ENCODE measurements around the gene IER3. TPM values are rescaled to one million over a fixed set of nuclear protein-coding genes. Genes with fewer than 3 reads are reported as not detected.

The IER3 gene
- total and polyA plus RNA-seq, 4 donors, result 1.3 to 8.1 (median 6.7) TPM

DNA sequence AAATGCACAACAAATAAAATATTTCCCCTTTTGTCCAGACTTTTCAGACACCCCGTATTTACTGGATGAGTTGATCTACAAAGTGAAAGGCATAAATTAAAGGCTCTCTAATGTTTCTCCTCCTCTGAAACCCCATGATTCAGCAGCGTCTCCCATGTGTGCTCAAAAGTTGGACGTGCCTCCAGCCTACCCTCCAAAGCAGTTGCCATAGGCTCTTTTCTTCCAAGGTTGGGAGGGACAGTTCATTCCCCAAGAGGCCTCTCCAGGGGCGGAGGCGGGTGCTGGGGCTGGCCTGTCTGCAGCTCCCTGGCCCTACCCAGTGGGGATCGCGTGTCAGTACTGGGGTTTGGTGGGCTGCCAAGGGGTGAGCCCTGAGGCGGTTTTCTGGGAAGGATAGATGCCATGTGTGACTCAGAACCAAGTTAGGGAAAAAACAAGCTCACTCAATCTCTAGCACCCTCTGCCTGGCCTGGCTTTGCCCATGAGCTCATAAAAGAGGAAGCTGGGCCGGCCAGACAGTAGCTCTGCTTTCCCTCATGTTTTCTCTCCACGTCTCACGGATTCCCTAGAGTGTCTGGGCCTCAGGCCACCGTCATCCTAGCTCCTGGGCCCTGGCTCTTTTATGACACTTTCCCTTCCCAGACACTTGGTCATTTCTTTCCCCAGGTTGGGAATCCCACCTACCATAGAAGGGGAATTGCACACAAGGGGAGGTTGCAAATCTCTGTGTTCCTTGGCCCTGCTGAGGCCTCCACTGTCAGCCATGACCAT is 8.0 kb upstream of the IER3 start:
- H3K27ac ChIP-seq (ENCODE audit: low read depth in 1 of 2, low read length in 2 of 2), result peak overlapping the region; percentile 43 to 76
- TF ChIP-seq JUND (IDR thresholded peaks at IDR 0.05), result peak; percentile 47 to 51
- no peak for TF ChIP-seq FOXA1 (IDR thresholded peaks at IDR 0.05)
- peak; percentile 17 for TF ChIP-seq SP1 (IDR thresholded peaks at IDR 0.05)
- TF ChIP-seq YY1 (IDR thresholded peaks at IDR 0.05), result no peak
- peak; percentile 46 for TF ChIP-seq NR2F2 (IDR thresholded peaks at IDR 0.05)
- no peaks in the 10 kb centered on the region for H3K9me3 ChIP-seq (ENCODE audit: control insufficient read depth in 4 of 4, low read length in 3 of 4)
- H3K27me3 ChIP-seq (ENCODE audit: control insufficient read depth in 4 of 4, insufficient read depth in 4 of 4, low read length in 3 of 4), result no peaks in the 10 kb centered on the region
- DNase-seq (ENCODE audit: low spot score), result no peak
- no peak overlapping the region for H3K9ac ChIP-seq (ENCODE audit: low read depth in 1 of 2, low read length in 2 of 2)
- 74% methylated on average over 12 of the region's 12 CpGs for WGBS
- no peaks in the 10 kb centered on the region for H3K36me3 ChIP-seq (ENCODE audit: control insufficient read depth in 4 of 4, insufficient read depth in 3 of 4, low read depth in 1 of 4, low read length in 3 of 4)
- no peak overlapping the region for H3K4me3 ChIP-seq (ENCODE audit: low read depth in 1 of 3, low read length in 3 of 3)
- H3K4me1 ChIP-seq (ENCODE audit: control insufficient read depth in 4 of 4, insufficient read depth in 4 of 4, low read length in 3 of 4), result peaks cover 5 to 19% (median 16%) of the 10 kb centered on the region in 4 donors

DNA sequence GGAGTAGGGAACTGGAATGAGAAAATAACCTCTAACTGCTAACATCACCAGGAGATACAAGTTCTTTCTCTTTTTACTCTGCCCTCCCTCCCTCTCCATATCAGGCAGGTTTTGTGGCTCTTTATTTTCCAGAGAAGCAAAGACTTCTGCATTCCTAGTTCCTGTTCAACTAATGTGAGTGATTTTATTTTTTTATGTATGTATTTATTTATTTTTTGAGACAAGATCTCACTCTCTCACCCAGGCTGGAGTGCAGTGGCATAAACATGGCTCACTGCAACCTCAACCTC is 6.0 kb upstream of the IER3 start:
- DNase-seq (ENCODE audit: low spot score), result no peak
- no peak overlapping the region for H3K4me3 ChIP-seq (ENCODE audit: low read depth in 1 of 3, low read length in 3 of 3)
- peak overlapping the region in 1 of 2 donors; percentile 70 for H3K27ac ChIP-seq (ENCODE audit: low read depth in 1 of 2, low read length in 2 of 2)
- H3K4me1 ChIP-seq (ENCODE audit: control insufficient read depth in 4 of 4, insufficient read depth in 4 of 4, low read length in 3 of 4), result peaks cover 5 to 19% (median 16%) of the 10 kb centered on the region in 4 donors
- H3K9me3 ChIP-seq (ENCODE audit: control insufficient read depth in 4 of 4, low read length in 3 of 4), result no peaks in the 10 kb centered on the region
- no peak overlapping the region for H3K9ac ChIP-seq (ENCODE audit: low read depth in 1 of 2, low read length in 2 of 2)
- H3K27me3 ChIP-seq (ENCODE audit: control insufficient read depth in 4 of 4, insufficient read depth in 4 of 4, low read length in 3 of 4), result no peaks in the 10 kb centered on the region
- TF ChIP-seq FOXA2 (IDR thresholded peaks at IDR 0.05) (no peak), SP1 (IDR thresholded peaks at IDR 0.05) (no peak), TAF1 (conservative IDR thresholded peaks at IDR 0.05) (no peak), FOXA1 (IDR thresholded peaks at IDR 0.05) (no peak), HNF4G (IDR thresholded peaks at IDR 0.05) (no peak), NR2F2 (IDR thresholded peaks at IDR 0.05) (no peak), YY1 (IDR thresholded peaks at IDR 0.05) (no peak), RAD21 (IDR thresholded peaks at IDR 0.05) (no peak), JUND (IDR thresholded peaks at IDR 0.05) (no peak), HNF4A (conservative IDR thresholded peaks at IDR 0.05) (no peak), RXRA (IDR thresholded peaks at IDR 0.05) (no peak), GABPA (IDR thresholded peaks at IDR 0.05 in 1 of 2, conservative IDR thresholded peaks at IDR 0.05 in 1 of 2) (no peak), EGR1 (IDR thresholded peaks at IDR 0.05; ENCODE audit: low read depth in 2 of 2) (no peak)
- TF ChIP-seq, protein P1, sequence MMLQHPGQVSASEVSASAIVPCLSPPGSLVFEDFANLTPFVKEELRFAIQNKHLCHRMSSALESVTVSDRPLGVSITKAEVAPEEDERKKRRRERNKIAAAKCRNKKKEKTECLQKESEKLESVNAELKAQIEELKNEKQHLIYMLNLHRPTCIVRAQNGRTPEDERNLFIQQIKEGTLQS (IDR thresholded peaks at IDR 0.05), result no peak
- TF ChIP-seq, protein P2, sequence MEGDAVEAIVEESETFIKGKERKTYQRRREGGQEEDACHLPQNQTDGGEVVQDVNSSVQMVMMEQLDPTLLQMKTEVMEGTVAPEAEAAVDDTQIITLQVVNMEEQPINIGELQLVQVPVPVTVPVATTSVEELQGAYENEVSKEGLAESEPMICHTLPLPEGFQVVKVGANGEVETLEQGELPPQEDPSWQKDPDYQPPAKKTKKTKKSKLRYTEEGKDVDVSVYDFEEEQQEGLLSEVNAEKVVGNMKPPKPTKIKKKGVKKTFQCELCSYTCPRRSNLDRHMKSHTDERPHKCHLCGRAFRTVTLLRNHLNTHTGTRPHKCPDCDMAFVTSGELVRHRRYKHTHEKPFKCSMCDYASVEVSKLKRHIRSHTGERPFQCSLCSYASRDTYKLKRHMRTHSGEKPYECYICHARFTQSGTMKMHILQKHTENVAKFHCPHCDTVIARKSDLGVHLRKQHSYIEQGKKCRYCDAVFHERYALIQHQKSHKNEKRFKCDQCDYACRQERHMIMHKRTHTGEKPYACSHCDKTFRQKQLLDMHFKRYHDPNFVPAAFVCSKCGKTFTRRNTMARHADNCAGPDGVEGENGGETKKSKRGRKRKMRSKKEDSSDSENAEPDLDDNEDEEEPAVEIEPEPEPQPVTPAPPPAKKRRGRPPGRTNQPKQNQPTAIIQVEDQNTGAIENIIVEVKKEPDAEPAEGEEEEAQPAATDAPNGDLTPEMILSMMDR (IDR thresholded peaks at IDR 0.05; ENCODE audit: low read depth, low read length, missing input control), result no peak
- TF ChIP-seq, protein P3, sequence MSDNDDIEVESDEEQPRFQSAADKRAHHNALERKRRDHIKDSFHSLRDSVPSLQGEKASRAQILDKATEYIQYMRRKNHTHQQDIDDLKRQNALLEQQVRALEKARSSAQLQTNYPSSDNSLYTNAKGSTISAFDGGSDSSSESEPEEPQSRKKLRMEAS (IDR thresholded peaks at IDR 0.05), result no peak
- TF ChIP-seq, protein P4, sequence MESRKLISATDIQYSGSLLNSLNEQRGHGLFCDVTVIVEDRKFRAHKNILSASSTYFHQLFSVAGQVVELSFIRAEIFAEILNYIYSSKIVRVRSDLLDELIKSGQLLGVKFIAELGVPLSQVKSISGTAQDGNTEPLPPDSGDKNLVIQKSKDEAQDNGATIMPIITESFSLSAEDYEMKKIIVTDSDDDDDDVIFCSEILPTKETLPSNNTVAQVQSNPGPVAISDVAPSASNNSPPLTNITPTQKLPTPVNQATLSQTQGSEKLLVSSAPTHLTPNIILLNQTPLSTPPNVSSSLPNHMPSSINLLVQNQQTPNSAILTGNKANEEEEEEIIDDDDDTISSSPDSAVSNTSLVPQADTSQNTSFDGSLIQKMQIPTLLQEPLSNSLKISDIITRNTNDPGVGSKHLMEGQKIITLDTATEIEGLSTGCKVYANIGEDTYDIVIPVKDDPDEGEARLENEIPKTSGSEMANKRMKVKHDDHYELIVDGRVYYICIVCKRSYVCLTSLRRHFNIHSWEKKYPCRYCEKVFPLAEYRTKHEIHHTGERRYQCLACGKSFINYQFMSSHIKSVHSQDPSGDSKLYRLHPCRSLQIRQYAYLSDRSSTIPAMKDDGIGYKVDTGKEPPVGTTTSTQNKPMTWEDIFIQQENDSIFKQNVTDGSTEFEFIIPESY (IDR thresholded peaks at IDR 0.05), result no peak
- no peaks in the 10 kb centered on the region for H3K36me3 ChIP-seq (ENCODE audit: control insufficient read depth in 4 of 4, insufficient read depth in 3 of 4, low read depth in 1 of 4, low read length in 3 of 4)

Measured in liver (tissue), 9 donors.